GM23248 (cell line): Measurements from ENCODE around the gene SPDYA.

ENCODE experiments used
- EZH2 ChIP-seq: fragments of 200-600 bp; sonication (generic); IDR thresholded peaks from 2 replicates; pipeline ENCODE4 v1.6.1; 2018; ENCODE audit warnings: antibody characterized with exemption, mild to moderate bottlenecking; ENCODE audit not compliant: insufficient read depth, poor library complexity, severe bottlenecking
- EZH2phosphoT487 ChIP-seq: fragments of 200-600 bp; sonication (generic); IDR thresholded peaks from 2 replicates; pipeline ENCODE4 v1.6.1; 2018; ENCODE audit warnings: antibody characterized with exemption, moderate library complexity, mild to moderate bottlenecking, low read depth; ENCODE audit not compliant: insufficient read depth

- no peak for TF ChIP-seq EZH2
- no peak for TF ChIP-seq EZH2phosphoT487
Measured at GRCh38 chr2:28776471-28776870, 34.2 kb upstream of the SPDYA start.
